Astrocyte (in vitro differentiated cells and primary cell): Measurements from ENCODE around the gene GPR52. TPM values are rescaled to one million over a fixed set of nuclear protein-coding genes. Genes with fewer than 3 reads are reported as not detected.

ENCODE experiments used
- DNase-seq: peaks from one replicate; pipeline ENCODE4 v3.0.0-alpha.2; 2010; ENCODE audit warnings: low read depth
- FAIRE-seq: peaks from 2 replicates; lab custom pipeline; 2011; peaks lifted over from hg19 to GRCh38; lab: Jason Lieb, UNC
- H2AFZ ChIP-seq: 2 replicates; pipeline ENCODE4 v1.6.0; 2012; ENCODE audit warnings: low read depth, low read length, inconsistent platforms
- H3K27ac ChIP-seq: 2 replicates; pipeline ENCODE4 v1.5.1; 2011; ENCODE audit warnings: low read depth, low read length, inconsistent platforms
- H3K27me3 ChIP-seq: 2 replicates; pipeline ENCODE4 v1.6.0; 2011; ENCODE audit warnings: low read length, inconsistent platforms; ENCODE audit not compliant: insufficient read depth
- H3K36me3 ChIP-seq: 2 replicates; pipeline ENCODE4 v1.5.1; 2011; ENCODE audit warnings: low read length, inconsistent platforms; ENCODE audit not compliant: insufficient read depth
- H3K4me1 ChIP-seq: 2 replicates; pipeline ENCODE4 v1.5.1; 2011; ENCODE audit warnings: low read length, inconsistent platforms; ENCODE audit not compliant: insufficient read depth
- H3K4me2 ChIP-seq: 2 replicates; pipeline ENCODE4 v1.6.0; 2012; ENCODE audit warnings: low read length, inconsistent platforms
- H3K4me3 ChIP-seq: 2 replicates; pipeline ENCODE4 v1.5.1; 2011; ENCODE audit warnings: low read depth, mild to moderate bottlenecking, low read length, inconsistent platforms; ENCODE audit not compliant: insufficient read depth
- H3K79me2 ChIP-seq: 2 replicates; pipeline ENCODE4 v1.6.0; 2012; ENCODE audit warnings: mild to moderate bottlenecking, low read length, inconsistent platforms; ENCODE audit not compliant: insufficient read depth
- H3K9ac ChIP-seq: 2 replicates; pipeline ENCODE4 v1.6.0; 2012; ENCODE audit warnings: mild to moderate bottlenecking, low read length, inconsistent platforms
- H3K9me3 ChIP-seq: 2 replicates; pipeline ENCODE4 v1.5.1; 2012; ENCODE audit warnings: low read depth, mild to moderate bottlenecking, low read length, inconsistent platforms; ENCODE audit not compliant: insufficient read depth
- H4K20me1 ChIP-seq: 2 replicates; pipeline ENCODE4 v1.6.0; 2012; ENCODE audit warnings: low read length, inconsistent platforms; ENCODE audit not compliant: insufficient read depth
- H3K27ac Mint-ChIP-seq: one replicate; pipeline ENCODE4 v1.8.0; 2021; ENCODE audit warnings: mild to moderate bottlenecking, mixed read lengths; ENCODE audit not compliant: unreplicated experiment
- H3K27me3 Mint-ChIP-seq: one replicate; pipeline ENCODE4 v1.8.0; 2021; ENCODE audit warnings: low read depth, mixed read lengths; ENCODE audit not compliant: unreplicated experiment
- H3K36me3 Mint-ChIP-seq: one replicate; pipeline ENCODE4 v1.8.0; 2021; ENCODE audit warnings: low read depth, mixed read lengths; ENCODE audit not compliant: unreplicated experiment
- H3K4me1 Mint-ChIP-seq: one replicate; pipeline ENCODE4 v1.8.0; 2021; ENCODE audit warnings: low read depth, mixed read lengths; ENCODE audit not compliant: unreplicated experiment
- H3K4me3 Mint-ChIP-seq: one replicate; pipeline ENCODE4 v1.8.0; 2021; ENCODE audit warnings: mild to moderate bottlenecking, moderate library complexity, mixed read lengths; ENCODE audit not compliant: unreplicated experiment
- H3K9me3 Mint-ChIP-seq: one replicate; pipeline ENCODE4 v1.8.0; 2021; ENCODE audit warnings: mild to moderate bottlenecking, mixed read lengths; ENCODE audit not compliant: unreplicated experiment
- CTCF ChIP-seq: IDR thresholded peaks from 2 replicates; pipeline ENCODE4 v1.5.1; 2011; ENCODE audit warnings: low read depth, mild to moderate bottlenecking, inconsistent platforms, low read length, moderate library complexity; ENCODE audit not compliant: insufficient read depth
- EZH2 ChIP-seq: IDR thresholded peaks from 2 replicates; pipeline ENCODE4 v1.6.1; 2012; ENCODE audit warnings: mild to moderate bottlenecking, low read length, inconsistent platforms; ENCODE audit not compliant: insufficient read depth
- total RNA-seq: library from RNA; stranded (reverse); gene quantifications from 2 replicates; pipeline ENCODE4 v1.2.1, GENCODE V29; 2021

GPR52 gene
- total RNA-seq, 1 donor from 2014 or later: 1.1 TPM

GRCh38 chr1:174479281-174479680 lies 31.5 kb downstream of the GPR52 start:
- Histone ChIP-seq H2AFZ (no peak overlapping the region), H3K4me3 (no peak overlapping the region), H3K9ac (no peak overlapping the region), H3K79me2 (no peaks in the 10 kb centered on the region), H3K27ac (no peak overlapping the region), H3K4me2 (no peak overlapping the region), H4K20me1 (no peaks in the 10 kb centered on the region), H3K27me3 (no peaks in the 10 kb centered on the region), H3K4me1 (no peaks in the 10 kb centered on the region), H3K9me3 (no peaks in the 10 kb centered on the region), H3K36me3 (no peaks in the 10 kb centered on the region)
- no peaks in the 10 kb centered on the region for H3K9me3 Mint-ChIP-seq
- H3K36me3 Mint-ChIP-seq: no peaks in the 10 kb centered on the region
- FAIRE-seq (no peak), DNase-seq (no peak)
- no peak for TF ChIP-seq EZH2
- TF ChIP-seq CTCF: no peak
- no peaks in the 10 kb centered on the region for H3K27me3 Mint-ChIP-seq
- H3K27ac Mint-ChIP-seq: no peak overlapping the region
- H3K4me1 Mint-ChIP-seq: no peaks in the 10 kb centered on the region
- no peak overlapping the region for H3K4me3 Mint-ChIP-seq

- H3K27ac Mint-ChIP-seq: no peak overlapping the region
- H3K9me3 ChIP-seq: no peaks in the 10 kb centered on the region
- no peaks in the 10 kb centered on the region for H3K27me3 Mint-ChIP-seq
- H3K27me3 ChIP-seq: no peaks in the 10 kb centered on the region
- H3K4me1 ChIP-seq: no peaks in the 10 kb centered on the region
- H2AFZ ChIP-seq: no peak overlapping the region
- peaks cover under 1% of the 10 kb centered on the region for H3K4me1 Mint-ChIP-seq
- no peak overlapping the region for H3K9ac ChIP-seq
- TF ChIP-seq CTCF (no peak), EZH2 (no peak)
- H3K36me3 Mint-ChIP-seq: no peaks in the 10 kb centered on the region
- H3K4me2 ChIP-seq: no peak overlapping the region
- no peaks in the 10 kb centered on the region for H3K36me3 ChIP-seq
- no peaks in the 10 kb centered on the region for H3K9me3 Mint-ChIP-seq
- H3K79me2 ChIP-seq: no peaks in the 10 kb centered on the region
- DNase-seq (no peak), FAIRE-seq (no peak)
- H4K20me1 ChIP-seq: no peaks in the 10 kb centered on the region
- no peak overlapping the region for H3K4me3 Mint-ChIP-seq
- no peak overlapping the region for H3K27ac ChIP-seq
- H3K4me3 ChIP-seq: no peak overlapping the region
Observed at GRCh38 chr1:174480324-174480723, 32.6 kb downstream of the GPR52 start.

GRCh38 chr1:174491606-174492005 lies 43.8 kb downstream of the GPR52 start:
- Mint-ChIP-seq H3K4me3 (no peak overlapping the region), H3K27ac (no peak overlapping the region), H3K4me1 (no peaks in the 10 kb centered on the region), H3K9me3 (no peaks in the 10 kb centered on the region), H3K27me3 (no peaks in the 10 kb centered on the region), H3K36me3 (peaks cover 6% of the 10 kb centered on the region)
- no peak overlapping the region for H3K4me3 ChIP-seq
- H3K36me3 ChIP-seq: no peaks in the 10 kb centered on the region
- H4K20me1 ChIP-seq: no peaks in the 10 kb centered on the region
- DNase-seq: no peak
- H3K27me3 ChIP-seq: no peaks in the 10 kb centered on the region
- no peak overlapping the region for H3K9ac ChIP-seq
- no peak for FAIRE-seq
- no peak overlapping the region for H3K4me2 ChIP-seq
- TF ChIP-seq CTCF: no peak
- TF ChIP-seq EZH2: no peak
- H3K4me1 ChIP-seq: no peaks in the 10 kb centered on the region
- H2AFZ ChIP-seq: no peak overlapping the region
- H3K79me2 ChIP-seq: no peaks in the 10 kb centered on the region
- no peak overlapping the region for H3K27ac ChIP-seq
- no peaks in the 10 kb centered on the region for H3K9me3 ChIP-seq
